Smooth muscle cell (in vitro differentiated cells): ENCODE results near the gene ITGA11. TPM values are rescaled to one million over a fixed set of nuclear protein-coding genes. Genes with fewer than 3 reads are reported as not detected.

Experiments
- DNase-seq: peaks from one replicate; lab custom pipeline; 2025; ENCODE audit not compliant: unreplicated experiment; lab: John Stamatoyannopoulos, UW
- H2AFZ ChIP-seq: fragments of 200-600 bp; sonication (generic); 2 replicates; pipeline ENCODE4 v1.6.0; 2016; ENCODE audit warnings: antibody characterized with exemption, low read depth, mild to moderate bottlenecking
- H3F3A ChIP-seq: fragments of 200-600 bp; sonication (generic); 2 replicates; pipeline ENCODE4 v1.6.0; 2017; ENCODE audit warnings: antibody characterized with exemption, low read depth
- H3K27ac ChIP-seq: fragments of 200-600 bp; sonication (generic); 2 replicates; pipeline ENCODE4 v1.5.1; 2016; ENCODE audit warnings: low read depth, mild to moderate bottlenecking
- H3K27me3 ChIP-seq: fragments of 200-600 bp; sonication (generic); 2 replicates; pipeline ENCODE4 v1.6.1; 2016; ENCODE audit warnings: low read depth, mild to moderate bottlenecking
- H3K36me3 ChIP-seq: fragments of 200-600 bp; sonication (generic); 2 replicates; pipeline ENCODE4 v1.5.1; 2016; ENCODE audit warnings: low read depth
- H3K4me1 ChIP-seq: fragments of 200-600 bp; sonication (generic); 2 replicates; pipeline ENCODE4 v1.5.1; 2016; ENCODE audit warnings: low read depth
- H3K4me2 ChIP-seq: fragments of 200-600 bp; sonication (generic); 2 replicates; pipeline ENCODE4 v1.6.0; 2016; ENCODE audit warnings: mild to moderate bottlenecking
- H3K4me3 ChIP-seq: fragments of 200-600 bp; sonication (generic); 2 replicates; pipeline ENCODE4 v1.5.1; 2016; ENCODE audit warnings: mild to moderate bottlenecking
- H3K79me2 ChIP-seq: fragments of 200-600 bp; sonication (generic); 2 replicates; pipeline ENCODE4 v1.6.0; 2016; ENCODE audit warnings: low read depth, mild to moderate bottlenecking
- H3K9ac ChIP-seq: fragments of 200-600 bp; sonication (generic); 2 replicates; pipeline ENCODE4 v1.6.0; 2016; ENCODE audit warnings: low read depth
- H3K9me3 ChIP-seq: fragments of 200-600 bp; sonication (generic); replicated peaks from 2 replicates; pipeline ENCODE4 v1.5.1; 2016; ENCODE audit warnings: low read depth
- H4K20me1 ChIP-seq: fragments of 200-600 bp; sonication (generic); 2 replicates; pipeline ENCODE4 v1.6.0; 2016; ENCODE audit warnings: low read depth
- CTCF ChIP-seq: fragments of 200-600 bp; sonication (generic); IDR thresholded peaks from 2 replicates; pipeline ENCODE4 v1.5.1; 2017; ENCODE audit warnings: borderline replicate concordance, mild to moderate bottlenecking, antibody characterized with exemption; ENCODE audit not compliant: insufficient read depth, poor library complexity, severe bottlenecking
- WGBS: methylation state at CpG from one replicate; pipeline ENCODE4 v1.1.7; 2016; ENCODE audit warnings: low lambda C conversion rate; 5-methylcytosine and 5-hydroxymethylcytosine counted together
- polyA plus RNA-seq: library from polyadenylated mRNA; unstranded; fragments of >200 nt; fragmentation: Nextera tagmentation; extraction: Ambion mirVana; gene quantifications from 2 replicates; pipeline ENCODE4 v1.2.1, GENCODE V29; 2016
- total RNA-seq: library from RNA; depleted of rRNA; stranded (reverse); fragments of >200 nt; gene quantifications from 2 replicates; pipeline ENCODE4 v1.2.3, GENCODE V29; 2014

Gene ITGA11
- total and polyA plus RNA-seq, 2 experiments from 2014 or later, result 87.8 to 133 TPM

DNA sequence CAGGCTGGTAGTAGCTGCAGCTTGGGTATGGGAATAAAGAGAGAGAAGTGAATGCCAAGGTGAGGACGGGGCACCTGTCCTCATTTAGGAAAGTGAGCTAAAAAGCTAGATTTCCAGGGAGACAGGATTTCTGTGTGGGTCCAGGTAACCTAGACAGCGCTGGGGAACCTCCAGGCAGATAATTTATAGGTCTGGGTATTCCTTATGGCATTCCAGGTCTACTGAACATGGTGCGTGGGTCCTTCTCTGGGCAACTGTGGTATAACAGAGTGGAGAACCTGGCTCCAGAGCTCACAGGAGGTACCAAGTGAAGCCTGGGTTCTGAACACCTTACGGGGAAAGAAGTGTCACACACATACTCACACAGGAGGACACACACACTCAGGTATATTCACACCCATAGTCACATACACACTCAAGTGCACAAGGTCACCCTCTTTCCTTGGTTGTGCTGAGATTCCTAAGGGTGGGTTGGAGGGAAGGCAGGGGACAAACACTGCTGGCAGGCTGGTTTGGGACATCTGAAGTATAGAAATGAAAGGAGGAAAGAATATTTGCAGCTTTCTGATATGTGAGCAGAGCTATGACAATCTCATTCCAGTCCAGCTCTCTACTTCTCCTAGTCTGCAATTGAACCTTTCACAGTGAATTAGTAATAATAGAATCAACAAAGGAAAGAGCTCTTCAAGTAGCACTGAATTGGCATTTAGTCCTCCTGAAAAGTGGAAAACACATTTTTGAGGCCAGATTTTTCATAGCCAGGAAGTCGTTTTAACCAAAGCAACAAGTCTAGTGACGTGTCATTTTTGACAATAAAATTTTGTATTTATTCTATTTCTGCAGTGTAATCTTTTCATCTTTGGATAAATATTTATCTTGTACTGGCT lies 37.4 kb upstream of the ITGA11 start:
- H3K4me3 ChIP-seq, result no peak overlapping the region
- 83% methylated on average over 6 of the region's 6 CpGs for WGBS
- H3K4me1 ChIP-seq, result peaks cover 4% of the 10 kb centered on the region
- TF ChIP-seq CTCF, result no peak
- no peaks in the 10 kb centered on the region for H3K27me3 ChIP-seq
- no peak for DNase-seq
- no peak overlapping the region for H3K4me2 ChIP-seq
- no peak overlapping the region for H2AFZ ChIP-seq
- no peak overlapping the region for H3K27ac ChIP-seq
- H3K9me3 ChIP-seq, result no peaks in the 10 kb centered on the region
- H3F3A ChIP-seq, result no peaks in the 10 kb centered on the region
- no peaks in the 10 kb centered on the region for H4K20me1 ChIP-seq
- no peak overlapping the region for H3K9ac ChIP-seq
- H3K36me3 ChIP-seq, result no peaks in the 10 kb centered on the region
- H3K79me2 ChIP-seq, result no peaks in the 10 kb centered on the region

DNA sequence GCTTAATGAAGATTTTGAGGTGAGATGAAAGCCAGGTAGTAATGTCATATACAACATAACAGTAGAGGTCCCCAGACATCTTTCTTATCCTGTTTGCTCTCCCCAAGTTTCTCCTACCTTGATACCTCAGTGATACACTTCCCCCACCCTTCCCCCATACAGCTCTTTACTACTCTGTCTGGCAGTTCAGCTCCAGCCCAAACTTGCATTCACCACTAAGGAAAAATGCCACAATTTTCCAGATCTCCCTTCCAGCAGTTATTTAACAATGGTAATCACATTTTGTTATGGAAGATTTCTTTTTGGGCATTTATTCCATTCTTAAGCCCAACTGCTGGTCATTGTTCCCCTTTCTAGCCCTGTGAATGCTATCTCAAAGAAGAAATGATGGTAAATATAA lies 34.9 kb upstream of the ITGA11 start:
- Histone ChIP-seq H3K4me2 (no peak overlapping the region), H3K4me3 (no peak overlapping the region), H3K4me1 (peaks cover 8% of the 10 kb centered on the region), H3K27me3 (no peaks in the 10 kb centered on the region), H3K36me3 (no peaks in the 10 kb centered on the region), H3K9ac (no peak overlapping the region), H3K79me2 (no peaks in the 10 kb centered on the region), H2AFZ (no peak overlapping the region), H4K20me1 (no peaks in the 10 kb centered on the region), H3F3A (no peaks in the 10 kb centered on the region), H3K9me3 (no peaks in the 10 kb centered on the region), H3K27ac (no peak overlapping the region)
- no peak for DNase-seq
- TF ChIP-seq CTCF, result no peak

DNA sequence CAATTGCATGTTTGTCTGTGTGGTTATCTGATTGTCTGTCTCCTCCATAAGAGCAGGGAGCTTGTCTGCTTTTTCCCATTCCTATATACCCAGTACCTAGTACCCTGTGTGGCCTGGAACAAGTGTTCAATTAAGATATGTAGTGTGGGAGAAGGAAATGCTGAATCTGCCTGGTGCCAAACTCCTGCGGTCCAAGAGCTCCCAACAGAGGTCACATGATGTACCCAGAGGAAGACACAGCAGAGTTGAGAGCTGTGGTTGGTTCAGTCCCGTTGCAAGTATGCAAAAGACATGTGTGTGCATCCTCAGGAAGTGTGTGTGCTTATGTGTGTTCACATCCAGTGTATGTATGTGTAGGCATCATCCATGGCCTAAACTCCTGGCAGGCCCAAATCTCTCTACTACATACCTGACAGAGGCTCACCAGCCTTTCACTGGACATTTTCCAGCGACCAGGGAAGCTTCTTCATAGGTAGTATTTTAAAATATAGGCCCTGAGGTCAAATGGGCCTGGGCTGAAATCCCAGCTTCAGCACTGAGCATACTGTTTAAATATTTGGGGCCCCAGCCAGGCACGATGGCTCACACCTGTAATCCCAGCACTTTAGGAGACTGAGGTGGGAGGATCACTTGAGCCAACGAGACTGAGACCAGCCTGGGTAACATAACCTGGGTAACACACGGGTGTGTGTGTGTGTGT lies 34.0 kb upstream of the ITGA11 start:
- no peak overlapping the region for H3K9ac ChIP-seq
- TF ChIP-seq CTCF, result no peak
- no peak overlapping the region for H2AFZ ChIP-seq
- 80% methylated on average over 6 of the region's 6 CpGs for WGBS
- no peaks in the 10 kb centered on the region for H4K20me1 ChIP-seq
- no peaks in the 10 kb centered on the region for H3K27me3 ChIP-seq
- no peaks in the 10 kb centered on the region for H3K36me3 ChIP-seq
- DNase-seq, result no peak
- peaks cover 8% of the 10 kb centered on the region for H3K4me1 ChIP-seq
- H3K9me3 ChIP-seq, result no peaks in the 10 kb centered on the region
- peak overlapping the region; percentile 65 for H3K27ac ChIP-seq
- H3K4me2 ChIP-seq, result peak overlapping the region; percentile 10
- no peaks in the 10 kb centered on the region for H3K79me2 ChIP-seq
- no peak overlapping the region for H3K4me3 ChIP-seq
- H3F3A ChIP-seq, result no peaks in the 10 kb centered on the region
